ENCODE data around the gene MED7. TPM values are rescaled to one million over a fixed set of nuclear protein-coding genes. Genes with fewer than 3 reads are reported as not detected.

The MED7 gene
- total RNA-seq, 1 donor from 2014 or later = 13.2 TPM

DNA sequence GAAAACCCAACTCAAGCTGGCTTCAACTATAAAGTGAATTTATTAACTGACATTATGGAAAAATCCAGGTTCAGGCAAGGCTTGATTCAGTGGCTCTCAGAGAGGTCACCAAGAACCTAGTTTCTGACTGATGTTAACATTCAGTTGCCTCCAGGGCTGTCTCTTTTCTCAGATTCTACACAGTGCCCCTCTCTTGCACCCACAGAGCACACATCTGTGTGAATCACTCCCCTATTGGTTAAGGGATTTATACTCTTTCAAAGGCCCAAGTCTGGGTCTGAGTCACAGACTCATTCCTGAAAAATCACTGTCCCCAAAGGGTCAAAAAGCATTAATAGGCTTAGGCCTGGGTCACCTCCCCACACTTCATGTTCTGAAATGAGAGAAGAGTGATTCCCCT, 27.7 kb downstream of the MED7 start:
- intact Hi-C loops (cut with DNase I) = no loop called here
- no peak for DNase-seq (ENCODE audit: low spot score)
- ATAC-seq = no peak

DNA sequence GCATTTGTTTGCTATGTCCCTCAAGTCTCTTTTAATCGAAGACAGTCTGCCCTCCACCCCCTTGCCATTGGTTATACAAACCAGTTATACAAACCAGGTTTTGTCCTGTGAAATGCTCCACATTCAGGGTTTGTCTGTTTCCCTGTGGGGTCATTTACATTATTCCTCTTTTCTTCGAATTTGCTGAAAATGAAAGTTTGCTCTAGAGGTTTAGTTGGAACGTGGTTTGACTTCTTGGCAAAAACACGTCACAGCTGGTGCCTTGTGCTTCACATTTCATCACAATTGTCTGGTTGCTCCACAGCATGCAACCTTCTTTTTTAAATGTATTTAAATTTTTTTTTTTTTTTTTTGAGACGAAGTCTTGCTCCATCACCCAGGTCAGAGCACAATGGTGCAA, 29.7 kb downstream of the MED7 start:
- DNase-seq (ENCODE audit: low spot score) (no peak), ATAC-seq (peak; percentile 61)
- intact Hi-C loops (cut with DNase I) = no loop called here

DNA sequence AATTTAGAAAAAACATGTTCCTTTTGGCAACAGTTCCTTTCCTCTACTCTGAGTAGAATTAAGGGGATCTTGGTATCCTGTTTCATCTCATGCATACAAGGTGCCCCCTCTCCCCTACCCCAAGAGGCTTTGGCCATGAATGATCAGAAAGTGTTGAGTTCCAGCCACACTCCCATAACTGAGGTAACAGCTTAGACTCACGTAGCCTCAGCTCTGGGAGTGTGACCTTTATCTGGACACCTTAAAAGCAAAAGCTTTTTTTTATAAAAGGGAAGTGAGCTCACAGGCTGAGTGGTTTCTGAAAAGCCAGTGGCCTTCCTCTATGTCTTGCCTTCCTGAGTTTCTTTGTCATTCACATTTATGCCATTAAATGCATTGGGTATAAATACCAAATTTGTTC, 32.9 kb downstream of the MED7 start:
- intact Hi-C loops (cut with DNase I) = no loop called here
- peak; percentile 48 for ATAC-seq
- no peak for DNase-seq (ENCODE audit: low spot score)

DNA sequence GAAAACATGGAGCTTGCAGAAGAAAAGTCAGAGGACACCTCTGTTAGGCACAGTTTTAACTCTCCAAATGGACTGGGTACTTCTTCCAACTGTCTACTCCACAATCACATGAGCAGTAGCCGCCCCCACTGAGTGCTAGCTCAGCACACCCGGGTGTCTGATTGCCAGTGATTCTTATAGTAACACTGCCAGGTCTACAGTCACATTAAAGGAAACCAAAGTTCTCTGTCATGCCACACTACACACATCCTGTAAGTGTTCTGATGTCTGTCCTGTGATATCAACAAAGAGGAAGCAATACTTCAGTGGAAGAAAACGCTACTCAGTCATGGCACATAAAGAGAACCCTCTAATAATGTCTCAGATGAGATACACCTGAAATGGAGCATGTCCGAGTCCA, 33.7 kb downstream of the MED7 start, which contains the start of gene HAVCR2:
Gene HAVCR2 (minus strand): TSS at position 69 of the 400 bp plus-strand sequence. CDS start 61 bp downstream, at position 8.
- intact Hi-C loops (cut with DNase I) = no loop called here
- ATAC-seq (peak; percentile 84), DNase-seq (ENCODE audit: low spot score) (no peak)

DNA sequence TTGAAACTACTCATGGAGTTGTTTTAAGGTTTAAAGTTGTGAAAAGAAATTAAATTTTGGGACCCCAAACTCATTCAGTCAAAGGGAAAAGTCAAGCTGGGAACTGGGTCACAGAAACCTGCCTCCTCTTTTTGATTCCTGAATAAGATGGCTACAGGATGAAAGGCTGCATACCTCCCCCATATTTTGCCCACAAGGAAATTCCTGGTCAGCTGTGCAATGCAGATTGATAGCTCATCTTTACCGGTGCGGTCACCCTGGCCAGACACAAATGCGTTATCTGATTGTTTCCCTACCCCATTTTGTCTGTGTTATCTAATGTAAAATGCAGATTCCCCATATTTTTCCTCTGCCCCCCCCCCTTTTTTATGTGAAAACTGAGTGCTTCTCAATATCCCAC, 35.2 kb downstream of the MED7 start:
- DNase-seq (ENCODE audit: low spot score) = no peak
- intact Hi-C loops (cut with DNase I) = no loop called here
- ATAC-seq = no peak

GRCh38 chr5:157106630-157107461, 35.8 kb downstream of the MED7 start:
- DNase-seq (ENCODE audit: low spot score) (peak; percentile 62), ATAC-seq (peak; percentile 28)
- intact Hi-C loops (cut with DNase I) = no loop called here

DNA sequence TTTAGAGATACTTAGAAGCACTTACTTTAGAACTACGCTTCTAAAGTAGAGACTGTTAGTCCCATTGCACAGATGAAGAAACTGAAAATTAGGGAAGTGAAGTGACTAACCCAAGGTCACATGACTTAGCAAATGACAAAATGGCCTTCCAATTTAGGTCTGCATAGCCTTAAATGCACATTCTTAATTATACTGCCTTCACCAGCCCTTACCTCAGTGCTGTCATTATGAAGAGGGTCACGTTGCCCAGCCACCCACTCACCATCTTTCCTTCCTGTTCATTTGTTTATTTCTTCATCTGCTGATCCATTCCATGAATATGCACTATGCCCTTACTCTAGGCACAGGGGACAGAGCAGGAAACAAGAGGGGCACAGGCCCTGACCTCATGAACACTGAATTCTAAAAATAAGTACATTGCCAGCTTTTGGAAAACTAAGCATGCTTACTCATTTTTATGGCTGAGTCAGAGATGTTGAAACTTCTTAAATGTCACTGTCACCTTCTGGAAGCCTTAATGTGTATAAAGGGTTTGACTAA, 42.5 kb downstream of the MED7 start:
- intact Hi-C loops (cut with DNase I) = no loop called here
- ATAC-seq (peak; percentile 38), DNase-seq (ENCODE audit: low spot score) (no peak)

GRCh38 chr5:157088342-157088990, 54.2 kb downstream of the MED7 start:
- intact Hi-C loops (cut with DNase I) = no loop called here
- ATAC-seq (no peak), DNase-seq (ENCODE audit: low spot score) (no peak)

Other genes starting within 250 kb of the MED7 start
- gene TIMD4, start 179.6 kb downstream of the MED7 start, total RNA-seq = not detected
- 1.3 TPM for gene HAVCR1, start 83.7 kb downstream of the MED7 start, total RNA-seq
- 11.8 TPM for gene HAVCR2, start 33.8 kb downstream of the MED7 start, total RNA-seq
- not detected for gene GARIN3, start 23.4 kb upstream of the MED7 start, total RNA-seq
- gene ITK, start 38.0 kb upstream of the MED7 start, total RNA-seq = 4.8 TPM
- 23.6 TPM for gene CYFIP2, start 123.3 kb upstream of the MED7 start, total RNA-seq

Measured in sciatic nerve (tissue), 2 donors.